CD4-positive, alpha-beta T cell (primary cell): ENCODE results near the gene FN3K. TPM values are rescaled to one million over a fixed set of nuclear protein-coding genes. Genes with fewer than 3 reads are reported as not detected.

Source experiments
- ATAC-seq: fragments of 200-7000 bp; cut with Tn5 transposase; one replicate; pipeline ENCODE4 v1.10.0; 2022; ENCODE audit warnings: mild to moderate bottlenecking; ENCODE audit not compliant: poor library complexity
- CTCF ChIA-PET: fragments of 350-600 bp; sonication (Branson Sonifier 250); formaldehyde crosslinking; loops from one replicate; lab custom pipeline; 2021; ENCODE audit warnings: antibody characterized with exemption, inconsistent platforms; lab: Charles Lee
- POLR2A ChIA-PET: fragments of 350-600 bp; sonication (Branson Sonifier 250); formaldehyde crosslinking; loops from one replicate; lab custom pipeline; 2021; ENCODE audit warnings: antibody characterized with exemption, inconsistent platforms; lab: Charles Lee
- DNase-seq, 14 experiments: peaks; one replicate each; pipeline ENCODE4 v3.0.0-alpha.2; 2013 to 2020; ENCODE audit warnings: mixed read lengths in 2 of 14
- H3K27ac ChIP-seq, 2 donors: one replicate each; pipeline versions ENCODE4 v1.5.1 to v1.7.0; 2013; ENCODE audit warnings: low read length in 2 of 2, low read depth in 1 of 2, mild to moderate bottlenecking in 1 of 2
- H3K27me3 ChIP-seq, 2 experiments: 1 replicate in 1 of 2; 2 replicates in 1 of 2; pipeline versions ENCODE4 v1.6.1 to v1.7.0; 2013; ENCODE audit warnings: low read length in 2 of 2, control low read depth in 1 of 2, mild to moderate bottlenecking in 1 of 2, moderate library complexity in 1 of 2; ENCODE audit not compliant: insufficient read depth in 2 of 2, control insufficient read depth in 1 of 2
- H3K36me3 ChIP-seq: one replicate; pipeline ENCODE4 v1.6.1; 2013; ENCODE audit warnings: low read length, control low read depth; ENCODE audit not compliant: insufficient read depth
- H3K4me1 ChIP-seq: one replicate; pipeline ENCODE4 v1.6.1; 2013; ENCODE audit warnings: low read length, control low read depth; ENCODE audit not compliant: insufficient read depth
- H3K4me3 ChIP-seq: one replicate; pipeline ENCODE4 v1.5.1; 2013; ENCODE audit warnings: mild to moderate bottlenecking, low read length, moderate library complexity
- H3K9me3 ChIP-seq, 2 experiments: 1 replicate in 1 of 2; 2 replicates in 1 of 2; pipeline versions ENCODE4 v1.6.1 to v1.7.0; 2013; ENCODE audit warnings: low read length in 2 of 2, mild to moderate bottlenecking in 2 of 2, control low read depth in 1 of 2, moderate library complexity in 1 of 2; ENCODE audit not compliant: control insufficient read depth in 1 of 2, insufficient read depth in 1 of 2
- H3K27ac Mint-ChIP-seq: one replicate; pipeline ENCODE4 v1.8.0; 2020; ENCODE audit warnings: mixed read lengths
- H3K27me3 Mint-ChIP-seq: one replicate; pipeline ENCODE4 v1.8.0; 2021; ENCODE audit warnings: mixed read lengths
- H3K36me3 Mint-ChIP-seq: one replicate; pipeline ENCODE4 v1.8.0; 2021; ENCODE audit warnings: low read depth, mixed read lengths
- H3K4me1 Mint-ChIP-seq: one replicate; pipeline ENCODE4 v1.8.0; 2021; ENCODE audit warnings: low read depth, mixed read lengths
- H3K4me3 Mint-ChIP-seq: one replicate; pipeline ENCODE4 v1.8.0; 2020; ENCODE audit warnings: mild to moderate bottlenecking, mixed read lengths
- H3K9me3 Mint-ChIP-seq: one replicate; pipeline ENCODE4 v1.8.0; 2020; ENCODE audit warnings: mixed read lengths
- CTCF ChIP-seq: fragments of 200-600 bp; IDR thresholded peaks from one replicate; pipeline ENCODE4 v1.8.0; 2022; ENCODE audit warnings: antibody characterized with exemption, mild to moderate bottlenecking
- intact Hi-C, 2 experiments: fragments of 100-400 bp; cut with DNase I in 1 of 2; cut with micrococcal nuclease in 1 of 2; formaldehyde crosslinking; loops; one replicate each; pipeline versions ENCODE4 v1.15.1 to v1.9.0; 2023 to 2025; cut with DNase I, micrococcal nuclease
- total RNA-seq, 174 experiments: library from RNA in 2 of 174; stranded (reverse) in 2 of 174; gene quantifications; one replicate each; pipeline ENCODE4 v1.2.3 and lab custom pipeline; 2021 to 2026

Gene FN3K
- total RNA-seq, 2 experiments from 2014 or later = 4.2 to 4.9 TPM

- ATAC-seq = no peak
- H3K4me1 ChIP-seq = peaks cover under 1% of the 10 kb centered on the region
- ChIA-PET CTCF (no interaction called here), POLR2A (no interaction called here)
- no peak overlapping the region for H3K27ac ChIP-seq
- peaks cover 11% of the 10 kb centered on the region for H3K36me3 Mint-ChIP-seq
- DNase-seq = no peak
- H3K4me1 Mint-ChIP-seq = no peaks in the 10 kb centered on the region
- no peaks in the 10 kb centered on the region for H3K27me3 Mint-ChIP-seq
- no peak overlapping the region for H3K27ac Mint-ChIP-seq
- no peak overlapping the region for H3K4me3 Mint-ChIP-seq
- intact Hi-C loops = no loop called here
- no peak overlapping the region for H3K4me3 ChIP-seq
- H3K9me3 ChIP-seq = peaks cover 7 to 19% of the 10 kb centered on the region in 2 experiments
- H3K36me3 ChIP-seq = no peaks in the 10 kb centered on the region
- TF ChIP-seq CTCF = no peak
- H3K9me3 Mint-ChIP-seq = peaks cover 5% of the 10 kb centered on the region
- peaks cover 0 to under 1% of the 10 kb centered on the region in 2 experiments for H3K27me3 ChIP-seq
Observed at GRCh38 chr17:82691714-82692113, 43.7 kb upstream of the FN3K start.

- ChIA-PET POLR2A (no interaction called here), CTCF (no interaction called here)
- peaks cover 6% of the 10 kb centered on the region for H3K4me1 ChIP-seq
- TF ChIP-seq CTCF = no peak
- no peaks in the 10 kb centered on the region for H3K36me3 ChIP-seq
- H3K27ac ChIP-seq = no peak overlapping the region
- Mint-ChIP-seq H3K4me1 (no peaks in the 10 kb centered on the region), H3K27ac (no peak overlapping the region), H3K9me3 (peaks cover 5% of the 10 kb centered on the region), H3K36me3 (peaks cover 11% of the 10 kb centered on the region), H3K27me3 (no peaks in the 10 kb centered on the region), H3K4me3 (no peak overlapping the region)
- ATAC-seq (no peak), DNase-seq (no peak)
- H3K9me3 ChIP-seq = peaks cover 7 to 25% of the 10 kb centered on the region in 2 experiments
- no peak overlapping the region for H3K4me3 ChIP-seq
- H3K27me3 ChIP-seq = peaks cover 0 to 6% of the 10 kb centered on the region in 2 experiments
- intact Hi-C loops = no loop called here
Observed at GRCh38 chr17:82692268-82692667, 43.1 kb upstream of the FN3K start.

GRCh38 chr17:82693168-82693867 lies 42.1 kb upstream of the FN3K start:
- DNase-seq (no peak), ATAC-seq (no peak)
- peaks cover 11% of the 10 kb centered on the region for H3K36me3 Mint-ChIP-seq
- H3K4me3 Mint-ChIP-seq = peak overlapping the region; percentile 42
- Histone ChIP-seq H3K27ac (no peak overlapping the region), H3K4me1 (peaks cover 11% of the 10 kb centered on the region), H3K27me3 (peaks cover 0 to 6% of the 10 kb centered on the region in 2 experiments), H3K4me3 (no peak overlapping the region), H3K36me3 (no peaks in the 10 kb centered on the region), H3K9me3 (peaks cover 7 to 28% of the 10 kb centered on the region in 2 experiments)
- ChIA-PET POLR2A (no interaction called here), CTCF (no interaction called here)
- peaks cover 5% of the 10 kb centered on the region for H3K9me3 Mint-ChIP-seq
- no peak overlapping the region for H3K27ac Mint-ChIP-seq
- no peak for TF ChIP-seq CTCF
- intact Hi-C loops = no loop called here
- no peaks in the 10 kb centered on the region for H3K4me1 Mint-ChIP-seq
- H3K27me3 Mint-ChIP-seq = no peaks in the 10 kb centered on the region
